ENCODE results near the gene RAB7B.

RAB7B gene

GRCh38 chr1:205993068-205993467, 10.1 kb downstream of the RAB7B start:
- Mint-ChIP-seq H3K9me3 (no peaks in the 10 kb centered on the region), H3K27ac (no peak overlapping the region), H3K27me3 (ENCODE audit: low read depth) (peaks cover 17% of the 10 kb centered on the region), H3K4me3 (no peak overlapping the region), H3K4me1 (ENCODE audit: low read depth) (no peaks in the 10 kb centered on the region), H3K36me3 (ENCODE audit: low read depth) (no peaks in the 10 kb centered on the region)

GRCh38 chr1:205992218-205992882, 10.8 kb downstream of the RAB7B start:
- no peaks in the 10 kb centered on the region for H3K4me1 Mint-ChIP-seq (ENCODE audit: low read depth)
- peaks cover 17% of the 10 kb centered on the region for H3K27me3 Mint-ChIP-seq (ENCODE audit: low read depth)
- no peaks in the 10 kb centered on the region for H3K9me3 Mint-ChIP-seq
- no peak overlapping the region for H3K27ac Mint-ChIP-seq
- no peak overlapping the region for H3K4me3 Mint-ChIP-seq
- no peaks in the 10 kb centered on the region for H3K36me3 Mint-ChIP-seq (ENCODE audit: low read depth)

- no peaks in the 10 kb centered on the region for H3K9me3 Mint-ChIP-seq
- H3K36me3 Mint-ChIP-seq (ENCODE audit: low read depth), result no peaks in the 10 kb centered on the region
- peaks cover 14% of the 10 kb centered on the region for H3K27me3 Mint-ChIP-seq (ENCODE audit: low read depth)
- H3K4me3 Mint-ChIP-seq, result no peak overlapping the region
- H3K27ac Mint-ChIP-seq, result no peak overlapping the region
- no peaks in the 10 kb centered on the region for H3K4me1 Mint-ChIP-seq (ENCODE audit: low read depth)
Observed at GRCh38 chr1:205991237-205991636, 12.0 kb downstream of the RAB7B start.

GRCh38 chr1:205990226-205990625, 13.0 kb downstream of the RAB7B start:
- H3K4me1 Mint-ChIP-seq (ENCODE audit: low read depth), result no peaks in the 10 kb centered on the region

GRCh38 chr1:205989786-205990185, 13.4 kb downstream of the RAB7B start:
- Mint-ChIP-seq H3K9me3 (no peaks in the 10 kb centered on the region), H3K36me3 (ENCODE audit: low read depth) (no peaks in the 10 kb centered on the region), H3K27me3 (ENCODE audit: low read depth) (peaks cover 14% of the 10 kb centered on the region), H3K4me3 (no peak overlapping the region), H3K27ac (no peak overlapping the region), H3K4me1 (ENCODE audit: low read depth) (no peaks in the 10 kb centered on the region)

More at GRCh38 chr1:205990226-205990625, 13.0 kb downstream of the RAB7B start:
- H3K27ac Mint-ChIP-seq, result no peak overlapping the region
- no peaks in the 10 kb centered on the region for H3K9me3 Mint-ChIP-seq
- H3K27me3 Mint-ChIP-seq (ENCODE audit: low read depth), result peaks cover 14% of the 10 kb centered on the region
- H3K4me3 Mint-ChIP-seq, result no peak overlapping the region
- no peaks in the 10 kb centered on the region for H3K36me3 Mint-ChIP-seq (ENCODE audit: low read depth)

- H3K27ac Mint-ChIP-seq, result no peak overlapping the region
- H3K4me3 Mint-ChIP-seq, result no peak overlapping the region
- no peaks in the 10 kb centered on the region for H3K9me3 Mint-ChIP-seq
- no peaks in the 10 kb centered on the region for H3K36me3 Mint-ChIP-seq (ENCODE audit: low read depth)
- H3K4me1 Mint-ChIP-seq (ENCODE audit: low read depth), result no peaks in the 10 kb centered on the region
- peaks cover 13% of the 10 kb centered on the region for H3K27me3 Mint-ChIP-seq (ENCODE audit: low read depth)
Observed at GRCh38 chr1:205988585-205988995, 14.6 kb downstream of the RAB7B start.

GRCh38 chr1:205986861-205987260, 16.3 kb downstream of the RAB7B start:
- H3K27ac Mint-ChIP-seq, result no peak overlapping the region
- no peak overlapping the region for H3K4me3 Mint-ChIP-seq
- no peaks in the 10 kb centered on the region for H3K36me3 Mint-ChIP-seq (ENCODE audit: low read depth)
- H3K4me1 Mint-ChIP-seq (ENCODE audit: low read depth), result no peaks in the 10 kb centered on the region
- H3K27me3 Mint-ChIP-seq (ENCODE audit: low read depth), result peaks cover 14% of the 10 kb centered on the region
- H3K9me3 Mint-ChIP-seq, result peaks cover 5% of the 10 kb centered on the region

GRCh38 chr1:205986292-205986691, 16.9 kb downstream of the RAB7B start:
- Mint-ChIP-seq H3K9me3 (peaks cover 7% of the 10 kb centered on the region), H3K4me3 (no peak overlapping the region), H3K27me3 (ENCODE audit: low read depth) (peaks cover 11% of the 10 kb centered on the region), H3K27ac (no peak overlapping the region), H3K36me3 (ENCODE audit: low read depth) (no peaks in the 10 kb centered on the region), H3K4me1 (ENCODE audit: low read depth) (no peaks in the 10 kb centered on the region)

- H3K9me3 Mint-ChIP-seq, result peaks cover 7% of the 10 kb centered on the region
- H3K4me1 Mint-ChIP-seq (ENCODE audit: low read depth), result no peaks in the 10 kb centered on the region
- peaks cover 11% of the 10 kb centered on the region for H3K27me3 Mint-ChIP-seq (ENCODE audit: low read depth)
- H3K27ac Mint-ChIP-seq, result no peak overlapping the region
- no peak overlapping the region for H3K4me3 Mint-ChIP-seq
- no peaks in the 10 kb centered on the region for H3K36me3 Mint-ChIP-seq (ENCODE audit: low read depth)
Observed at GRCh38 chr1:205985330-205986005, 17.7 kb downstream of the RAB7B start.

GRCh38 chr1:205983925-205984725, 19.1 kb downstream of the RAB7B start:
- H3K9me3 Mint-ChIP-seq, result peaks cover 7% of the 10 kb centered on the region
- H3K27ac Mint-ChIP-seq, result no peak overlapping the region
- H3K27me3 Mint-ChIP-seq (ENCODE audit: low read depth), result peaks cover 6% of the 10 kb centered on the region
- H3K4me3 Mint-ChIP-seq, result no peak overlapping the region
- no peaks in the 10 kb centered on the region for H3K36me3 Mint-ChIP-seq (ENCODE audit: low read depth)
- no peaks in the 10 kb centered on the region for H3K4me1 Mint-ChIP-seq (ENCODE audit: low read depth)

GRCh38 chr1:205981257-205981656, 21.9 kb downstream of the RAB7B start:
- Mint-ChIP-seq H3K9me3 (peaks cover 7% of the 10 kb centered on the region), H3K4me1 (ENCODE audit: low read depth) (no peaks in the 10 kb centered on the region), H3K4me3 (no peak overlapping the region), H3K27me3 (ENCODE audit: low read depth) (peaks cover 6% of the 10 kb centered on the region), H3K27ac (no peak overlapping the region), H3K36me3 (ENCODE audit: low read depth) (no peaks in the 10 kb centered on the region)

GRCh38 chr1:205980237-205980870, 22.8 kb downstream of the RAB7B start:
- Mint-ChIP-seq H3K27ac (no peak overlapping the region), H3K9me3 (peaks cover 7% of the 10 kb centered on the region), H3K4me3 (no peak overlapping the region), H3K36me3 (ENCODE audit: low read depth) (no peaks in the 10 kb centered on the region), H3K4me1 (ENCODE audit: low read depth) (no peaks in the 10 kb centered on the region), H3K27me3 (ENCODE audit: low read depth) (peaks cover 6% of the 10 kb centered on the region)

GRCh38 chr1:205979301-205979700, 23.9 kb downstream of the RAB7B start:
- no peaks in the 10 kb centered on the region for H3K36me3 Mint-ChIP-seq (ENCODE audit: low read depth)
- H3K27me3 Mint-ChIP-seq (ENCODE audit: low read depth), result peaks cover 6% of the 10 kb centered on the region
- H3K4me1 Mint-ChIP-seq (ENCODE audit: low read depth), result no peaks in the 10 kb centered on the region
- no peak overlapping the region for H3K4me3 Mint-ChIP-seq
- H3K9me3 Mint-ChIP-seq, result peaks cover 17% of the 10 kb centered on the region
- no peak overlapping the region for H3K27ac Mint-ChIP-seq

GRCh38 chr1:205978676-205979075, 24.5 kb downstream of the RAB7B start:
- Mint-ChIP-seq H3K36me3 (ENCODE audit: low read depth) (no peaks in the 10 kb centered on the region), H3K4me3 (no peak overlapping the region), H3K4me1 (ENCODE audit: low read depth) (peaks cover 3% of the 10 kb centered on the region), H3K27ac (no peak overlapping the region), H3K27me3 (ENCODE audit: low read depth) (peaks cover 6% of the 10 kb centered on the region), H3K9me3 (peaks cover 23% of the 10 kb centered on the region)

Measured in T-helper 1 cell treated with Interleukin-12 subunit alpha and Interleukin-12 subunit beta and Interleukin-4 antibody, amounts not matched to agents 30 μg/mL and 1 μg/mL, for 36 hours (primary cell).